GM18499 (cell line): ENCODE measurements around the gene SPECC1.
"Not testable (repeated sequence)": the region's sequence is repeated elsewhere in the genome, so short reads cannot be mapped to it uniquely, and the experiment has no call there.

Source experiments
- ATAC-seq: cut with Tn5 transposase; IDR thresholded peaks from one replicate; pipeline ENCODE4 v1.9.1; 2021; ENCODE audit warnings: moderate number of reproducible peaks; ENCODE audit not compliant: insufficient read depth, unreplicated experiment

Gene SPECC1

GRCh38 chr17:20008242-20009051 lies 712 bp upstream of the SPECC1 start:
- no peak for ATAC-seq

GRCh38 chr17:20009052-20009301 lies 182 bp upstream of the SPECC1 start:
- no peak for ATAC-seq

GRCh38 chr17:20010099-20010863 lies 1.1 kb downstream of the SPECC1 start:
- ATAC-seq, result no peak

- no peak for ATAC-seq
Measured at GRCh38 chr17:20010936-20011335, 1.8 kb downstream of the SPECC1 start.

GRCh38 chr17:20012017-20012536 lies 2.9 kb downstream of the SPECC1 start:
- ATAC-seq, result no peak

GRCh38 chr17:20016475-20016992 lies 7.4 kb downstream of the SPECC1 start:
- not testable (repeated sequence) for ATAC-seq

- no peak for ATAC-seq
Measured at GRCh38 chr17:20022701-20023100, 13.5 kb downstream of the SPECC1 start.

GRCh38 chr17:20026960-20027359 lies 17.8 kb downstream of the SPECC1 start:
- no peak for ATAC-seq

GRCh38 chr17:20028443-20028842 lies 19.3 kb downstream of the SPECC1 start:
- no peak for ATAC-seq

- ATAC-seq, result no peak
Measured at GRCh38 chr17:20032636-20033035, 23.5 kb downstream of the SPECC1 start.

GRCh38 chr17:20033415-20033814 lies 24.3 kb downstream of the SPECC1 start:
- no peak for ATAC-seq

GRCh38 chr17:20035501-20035900 lies 26.3 kb downstream of the SPECC1 start:
- ATAC-seq, result no peak

- ATAC-seq, result not testable (repeated sequence)
Measured at GRCh38 chr17:20037286-20037685, 28.1 kb downstream of the SPECC1 start.

GRCh38 chr17:20039037-20039436 lies 29.9 kb downstream of the SPECC1 start:
- ATAC-seq, result no peak

- ATAC-seq, result no peak
Measured at GRCh38 chr17:20040216-20040615, 31.1 kb downstream of the SPECC1 start.

GRCh38 chr17:20043021-20043420 lies 33.9 kb downstream of the SPECC1 start:
- ATAC-seq, result no peak

GRCh38 chr17:20045476-20045875 lies 36.3 kb downstream of the SPECC1 start:
- ATAC-seq, result no peak

GRCh38 chr17:20046629-20047028 lies 37.5 kb downstream of the SPECC1 start:
- ATAC-seq, result no peak

GRCh38 chr17:20051624-20052023 lies 42.5 kb downstream of the SPECC1 start:
- no peak for ATAC-seq

- no peak for ATAC-seq
Measured at GRCh38 chr17:20053361-20053964, 44.3 kb downstream of the SPECC1 start.

- ATAC-seq, result no peak
Measured at GRCh38 chr17:20059728-20060188, 50.6 kb downstream of the SPECC1 start.
